RWPE1 (cell line): Measurements from ENCODE around the gene SNAP47.

Experiments
- CTCF ChIA-PET: fragments of 350-600 bp; sonication (Branson Sonifier 250); formaldehyde crosslinking; extraction: SDS; loops from one replicate; lab custom pipeline; 2021; lab: Yijun Ruan, JAX
- POLR2A ChIA-PET: fragments of 400-600 bp; formaldehyde crosslinking; extraction: SDS; loops from one replicate; lab custom pipeline; 2020; ENCODE audit warnings: antibody characterized with exemption; ENCODE audit not compliant: low non-redundant PET; lab: Yijun Ruan, JAX
- DNase-seq: peaks from one replicate; pipeline ENCODE4 v3.0.0; 2012; ENCODE audit warnings: low spot score
- H3K27ac ChIP-seq: fragments of 450-650 bp; 2 replicates; pipeline ENCODE4 v1.5.1; 2017
- CTCF ChIP-seq: fragments of 450-650 bp; conservative IDR thresholded peaks from 2 replicates; pipeline ENCODE4 v1.5.1; 2017; ENCODE audit warnings: low read depth, mild to moderate bottlenecking

The SNAP47 gene

GRCh38 chr1:227754958-227755357 lies 19.7 kb downstream of the SNAP47 start:
- ChIA-PET POLR2A (no interaction called here), CTCF (no interaction called here)
- DNase-seq = no peak
- H3K27ac ChIP-seq = no peak overlapping the region
- TF ChIP-seq CTCF = no peak

GRCh38 chr1:227756172-227756959 lies 21.1 kb downstream of the SNAP47 start:
- ChIA-PET POLR2A (no interaction called here), CTCF (no interaction called here)
- peak overlapping the region; percentile 9; the same call in 1 of the 2 replicates for H3K27ac ChIP-seq
- no peak for DNase-seq
- TF ChIP-seq CTCF = no peak

- H3K27ac ChIP-seq = no peak overlapping the region
- ChIA-PET CTCF (interaction anchor here (0.6 kb wide), 3 partner anchors 196 to 836 kb away, joined by 3 to 9 read pairs (median 4); no protein-coding TSS in a partner anchor), POLR2A (interaction anchor here (0.6 kb wide), 1 partner anchor 92 kb away, joined by 3 read pairs; no protein-coding TSS in a partner anchor)
- no peak for TF ChIP-seq CTCF
- no peak for DNase-seq
Observed at GRCh38 chr1:227757781-227758180, 22.5 kb downstream of the SNAP47 start.

- no peak for DNase-seq
- ChIA-PET CTCF (interaction anchor here (0.6 kb wide), 2 partner anchors 196 to 837 kb away, joined by 3 to 4 read pairs; no protein-coding TSS in a partner anchor), POLR2A (no interaction called here)
- TF ChIP-seq CTCF = no peak
- H3K27ac ChIP-seq = no peak overlapping the region
Observed at GRCh38 chr1:227758366-227758765, 23.1 kb downstream of the SNAP47 start.

- POLR2A ChIA-PET = no interaction called here
- peak; percentile 94 for DNase-seq
- CTCF ChIA-PET = interaction anchor here (0.6 to 0.8 kb wide), 2 partner anchors 278 to 847 kb away, joined by 3 to 4 read pairs; no protein-coding TSS in a partner anchor
- peak overlapping the region; percentile 59 for H3K27ac ChIP-seq
- no peak for TF ChIP-seq CTCF
Observed at GRCh38 chr1:227759341-227760300, 24.4 kb downstream of the SNAP47 start.

GRCh38 chr1:227760377-227760776 lies 25.1 kb downstream of the SNAP47 start:
- ChIA-PET CTCF (interaction anchor here (0.6 kb wide), 2 partner anchors 24 to 848 kb away, joined by 3 to 5 read pairs; no protein-coding TSS in a partner anchor), POLR2A (no interaction called here)
- TF ChIP-seq CTCF = no peak
- DNase-seq = no peak
- H3K27ac ChIP-seq = peak overlapping the region; percentile 59
